Fibroblast of the conjunctiva (primary cell): Measurements from ENCODE around the gene ARHGAP20.

ENCODE experiments used
- DNase-seq: peaks from one replicate; pipeline ENCODE4 v3.0.0-alpha.2; 2010; ENCODE audit warnings: low read depth

The ARHGAP20 gene

DNA sequence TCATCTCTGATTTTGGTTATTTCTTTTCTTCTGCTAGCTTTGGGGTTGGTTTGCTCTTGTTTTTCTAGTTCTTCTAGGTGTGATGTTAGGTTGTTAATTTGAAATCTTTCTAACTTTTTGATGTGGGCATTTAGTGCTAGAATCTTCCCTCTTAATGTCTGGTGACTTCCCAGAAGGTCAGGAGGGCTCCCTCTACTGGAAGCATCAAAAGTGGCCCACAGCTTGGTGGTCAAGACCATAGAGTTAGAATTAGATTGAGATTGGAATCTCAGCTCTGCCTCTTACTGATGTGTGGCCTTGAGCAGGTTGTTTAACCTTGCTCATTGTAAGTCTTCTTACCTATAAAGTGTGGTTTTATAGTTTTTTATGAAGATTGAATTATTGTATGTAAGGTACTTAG, 183.2 kb downstream of the ARHGAP20 start:
- DNase-seq, result no peak

GRCh38 chr11:110527146-110527545, 185.1 kb downstream of the ARHGAP20 start:
- no peak for DNase-seq
